Ishikawa (cell line): ENCODE data around the gene CHI3L2.

Experiments
- EP300 ChIP-seq: IDR thresholded peaks from 2 replicates; pipeline ENCODE4 v1.6.1; 2012; ENCODE audit warnings: borderline replicate concordance
- MAX ChIP-seq: IDR thresholded peaks from 2 replicates; pipeline ENCODE4 v1.6.1; 2012
- NFIC ChIP-seq: IDR thresholded peaks from 2 replicates; pipeline ENCODE4 v1.6.1; 2012
- RAD21 ChIP-seq: IDR thresholded peaks from 2 replicates; pipeline ENCODE4 v1.6.1; 2012; ENCODE audit warnings: low read depth
- TCF12 ChIP-seq: IDR thresholded peaks from 2 replicates; pipeline ENCODE4 v1.6.1; 2012; ENCODE audit warnings: low read depth
- USF1 ChIP-seq: IDR thresholded peaks from 2 replicates; pipeline ENCODE4 v1.6.1; 2012
- YY1 ChIP-seq: IDR thresholded peaks from 2 replicates; pipeline ENCODE4 v1.6.1; 2012; ENCODE audit warnings: low read depth

GRCh38 chr1:111199329-111199728 lies 28.2 kb upstream of the CHI3L2 start:
- TF ChIP-seq MAX (no peak), NFIC (no peak), EP300 (no peak), RAD21 (no peak), TCF12 (no peak), YY1 (no peak), USF1 (no peak)
